Thyroid gland (tissue), 4 donors: ENCODE data around the gene PLXNC1.

Experiments used
- POLR2A ChIP-seq, 2 donors: fragments of 450-650 bp; IDR thresholded peaks; one replicate each; pipeline ENCODE4 v1.6.1; 2017; ENCODE audit warnings: antibody characterized with exemption in 2 of 2, mild to moderate bottlenecking in 2 of 2, moderate library complexity in 1 of 2
- TF ChIP-seq, protein P1 (sequence below), 6 experiments: fragments of 200-600 bp in 3 of 6; fragments of 450-650 bp in 3 of 6; sonication (generic) in 3 of 6; IDR thresholded peaks; one replicate each; pipeline ENCODE4 v1.5.1; 2016 to 2019; ENCODE audit warnings: antibody characterized with exemption in 6 of 6, mild to moderate bottlenecking in 2 of 6, inconsistent platforms in 1 of 6, moderate library complexity in 1 of 6

DNA sequence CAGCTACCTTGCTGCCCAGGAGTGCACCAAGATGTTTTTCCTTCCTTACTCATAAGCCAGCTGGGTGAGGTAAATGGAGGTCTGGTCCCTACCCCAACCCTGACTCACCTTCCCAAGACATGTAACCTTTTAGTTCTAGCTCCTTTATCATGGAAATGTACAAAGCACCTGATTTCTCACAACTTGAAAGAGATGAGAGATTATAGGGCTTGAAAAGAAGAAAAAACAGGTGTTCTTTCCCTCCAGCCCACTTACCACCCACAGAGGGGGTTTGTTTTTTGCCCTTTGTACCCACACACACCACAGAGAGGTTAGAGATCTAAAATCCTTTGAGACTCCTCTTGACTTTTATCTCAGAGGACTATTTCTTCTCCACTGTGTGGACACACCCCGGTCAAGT, 21.1 kb downstream of the PLXNC1 start:
- TF ChIP-seq, protein P1, sequence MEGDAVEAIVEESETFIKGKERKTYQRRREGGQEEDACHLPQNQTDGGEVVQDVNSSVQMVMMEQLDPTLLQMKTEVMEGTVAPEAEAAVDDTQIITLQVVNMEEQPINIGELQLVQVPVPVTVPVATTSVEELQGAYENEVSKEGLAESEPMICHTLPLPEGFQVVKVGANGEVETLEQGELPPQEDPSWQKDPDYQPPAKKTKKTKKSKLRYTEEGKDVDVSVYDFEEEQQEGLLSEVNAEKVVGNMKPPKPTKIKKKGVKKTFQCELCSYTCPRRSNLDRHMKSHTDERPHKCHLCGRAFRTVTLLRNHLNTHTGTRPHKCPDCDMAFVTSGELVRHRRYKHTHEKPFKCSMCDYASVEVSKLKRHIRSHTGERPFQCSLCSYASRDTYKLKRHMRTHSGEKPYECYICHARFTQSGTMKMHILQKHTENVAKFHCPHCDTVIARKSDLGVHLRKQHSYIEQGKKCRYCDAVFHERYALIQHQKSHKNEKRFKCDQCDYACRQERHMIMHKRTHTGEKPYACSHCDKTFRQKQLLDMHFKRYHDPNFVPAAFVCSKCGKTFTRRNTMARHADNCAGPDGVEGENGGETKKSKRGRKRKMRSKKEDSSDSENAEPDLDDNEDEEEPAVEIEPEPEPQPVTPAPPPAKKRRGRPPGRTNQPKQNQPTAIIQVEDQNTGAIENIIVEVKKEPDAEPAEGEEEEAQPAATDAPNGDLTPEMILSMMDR (IDR thresholded peaks at IDR 0.05): no peak
- no peak for TF ChIP-seq POLR2A (IDR thresholded peaks at IDR 0.05)
